ENCODE measurements around the gene CFH. TPM values are rescaled to one million over a fixed set of nuclear protein-coding genes. Genes with fewer than 3 reads are reported as not detected.
"Not testable (repeated sequence)": the region's sequence is repeated elsewhere in the genome, so short reads cannot be mapped to it uniquely, and the experiment has no call there.

The CFH gene
- polyA plus RNA-seq, 1 donor from 2014 or later: not detected

DNA sequence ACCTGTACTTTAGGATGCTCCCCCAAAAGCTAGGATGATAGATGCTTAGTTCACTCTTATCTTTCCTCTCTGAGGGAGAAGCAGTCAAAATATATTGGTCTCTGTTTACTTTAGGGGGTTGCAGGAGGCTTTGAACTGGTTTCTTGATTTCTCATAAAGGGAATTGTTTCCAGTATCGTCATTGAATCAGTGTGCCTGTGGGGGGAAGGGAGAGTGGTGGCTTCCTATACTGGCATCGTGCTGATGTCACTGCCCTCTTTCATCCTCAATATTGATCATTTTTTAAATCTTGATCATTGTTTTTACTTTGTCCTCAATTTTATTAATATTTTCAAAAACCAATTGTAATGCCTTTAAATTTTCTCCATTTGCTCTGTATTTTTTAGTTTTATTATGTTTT, 82.6 kb downstream of the CFH start:
- Histone ChIP-seq H3K9me3 (ENCODE audit: low read length) (no peaks in the 10 kb centered on the region), H3K4me3 (ENCODE audit: low read length) (no peak overlapping the region), H2AFZ (ENCODE audit: low read depth, low read length) (no peak overlapping the region)

GRCh38 chr1:196738730-196739129, 86.9 kb downstream of the CFH start:
- no peaks in the 10 kb centered on the region for H3K36me3 ChIP-seq (ENCODE audit: insufficient read depth, low read length)
- TF ChIP-seq, protein P1, sequence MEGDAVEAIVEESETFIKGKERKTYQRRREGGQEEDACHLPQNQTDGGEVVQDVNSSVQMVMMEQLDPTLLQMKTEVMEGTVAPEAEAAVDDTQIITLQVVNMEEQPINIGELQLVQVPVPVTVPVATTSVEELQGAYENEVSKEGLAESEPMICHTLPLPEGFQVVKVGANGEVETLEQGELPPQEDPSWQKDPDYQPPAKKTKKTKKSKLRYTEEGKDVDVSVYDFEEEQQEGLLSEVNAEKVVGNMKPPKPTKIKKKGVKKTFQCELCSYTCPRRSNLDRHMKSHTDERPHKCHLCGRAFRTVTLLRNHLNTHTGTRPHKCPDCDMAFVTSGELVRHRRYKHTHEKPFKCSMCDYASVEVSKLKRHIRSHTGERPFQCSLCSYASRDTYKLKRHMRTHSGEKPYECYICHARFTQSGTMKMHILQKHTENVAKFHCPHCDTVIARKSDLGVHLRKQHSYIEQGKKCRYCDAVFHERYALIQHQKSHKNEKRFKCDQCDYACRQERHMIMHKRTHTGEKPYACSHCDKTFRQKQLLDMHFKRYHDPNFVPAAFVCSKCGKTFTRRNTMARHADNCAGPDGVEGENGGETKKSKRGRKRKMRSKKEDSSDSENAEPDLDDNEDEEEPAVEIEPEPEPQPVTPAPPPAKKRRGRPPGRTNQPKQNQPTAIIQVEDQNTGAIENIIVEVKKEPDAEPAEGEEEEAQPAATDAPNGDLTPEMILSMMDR (IDR thresholded peaks at IDR 0.05; ENCODE audit: poor library complexity, severe bottlenecking): no peak
- TF ChIP-seq, protein P2, sequence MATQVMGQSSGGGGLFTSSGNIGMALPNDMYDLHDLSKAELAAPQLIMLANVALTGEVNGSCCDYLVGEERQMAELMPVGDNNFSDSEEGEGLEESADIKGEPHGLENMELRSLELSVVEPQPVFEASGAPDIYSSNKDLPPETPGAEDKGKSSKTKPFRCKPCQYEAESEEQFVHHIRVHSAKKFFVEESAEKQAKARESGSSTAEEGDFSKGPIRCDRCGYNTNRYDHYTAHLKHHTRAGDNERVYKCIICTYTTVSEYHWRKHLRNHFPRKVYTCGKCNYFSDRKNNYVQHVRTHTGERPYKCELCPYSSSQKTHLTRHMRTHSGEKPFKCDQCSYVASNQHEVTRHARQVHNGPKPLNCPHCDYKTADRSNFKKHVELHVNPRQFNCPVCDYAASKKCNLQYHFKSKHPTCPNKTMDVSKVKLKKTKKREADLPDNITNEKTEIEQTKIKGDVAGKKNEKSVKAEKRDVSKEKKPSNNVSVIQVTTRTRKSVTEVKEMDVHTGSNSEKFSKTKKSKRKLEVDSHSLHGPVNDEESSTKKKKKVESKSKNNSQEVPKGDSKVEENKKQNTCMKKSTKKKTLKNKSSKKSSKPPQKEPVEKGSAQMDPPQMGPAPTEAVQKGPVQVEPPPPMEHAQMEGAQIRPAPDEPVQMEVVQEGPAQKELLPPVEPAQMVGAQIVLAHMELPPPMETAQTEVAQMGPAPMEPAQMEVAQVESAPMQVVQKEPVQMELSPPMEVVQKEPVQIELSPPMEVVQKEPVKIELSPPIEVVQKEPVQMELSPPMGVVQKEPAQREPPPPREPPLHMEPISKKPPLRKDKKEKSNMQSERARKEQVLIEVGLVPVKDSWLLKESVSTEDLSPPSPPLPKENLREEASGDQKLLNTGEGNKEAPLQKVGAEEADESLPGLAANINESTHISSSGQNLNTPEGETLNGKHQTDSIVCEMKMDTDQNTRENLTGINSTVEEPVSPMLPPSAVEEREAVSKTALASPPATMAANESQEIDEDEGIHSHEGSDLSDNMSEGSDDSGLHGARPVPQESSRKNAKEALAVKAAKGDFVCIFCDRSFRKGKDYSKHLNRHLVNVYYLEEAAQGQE (IDR thresholded peaks at IDR 0.05; ENCODE audit: borderline replicate concordance): no peak
- no peak for TF ChIP-seq RAD21 (conservative IDR thresholded peaks at IDR 0.05)
- TF ChIP-seq EZH2 (IDR thresholded peaks at IDR 0.05; ENCODE audit: borderline replicate concordance, insufficient read depth, low read length, poor library complexity, severe bottlenecking): no peak
- TF ChIP-seq EP300 (conservative IDR thresholded peaks at IDR 0.05; ENCODE audit: poor library complexity, severe bottlenecking): no peak
- no peaks in the 10 kb centered on the region for H3F3A ChIP-seq (ENCODE audit: insufficient read depth, low read length, poor library complexity, severe bottlenecking)
- no peak overlapping the region for H3K9ac ChIP-seq (ENCODE audit: low read length)
- no peak overlapping the region for H2AFZ ChIP-seq (ENCODE audit: low read depth, low read length)
- no peak overlapping the region for H3K4me3 ChIP-seq (ENCODE audit: low read length)
- no peak overlapping the region for H3K4me2 ChIP-seq (ENCODE audit: low read length)
- H3K27ac ChIP-seq (ENCODE audit: low read length): no peak overlapping the region
- H3K9me3 ChIP-seq (ENCODE audit: low read length): no peaks in the 10 kb centered on the region
- H3K9me2 ChIP-seq (ENCODE audit: insufficient read depth, low read length): no peaks in the 10 kb centered on the region
- H3K79me2 ChIP-seq (replicated peaks; ENCODE audit: insufficient read depth, low read length): no peaks in the 10 kb centered on the region
- no peaks in the 10 kb centered on the region for H4K20me1 ChIP-seq (ENCODE audit: insufficient read depth)
- H3K27me3 ChIP-seq (ENCODE audit: insufficient read depth, low read depth, low read length): no peaks in the 10 kb centered on the region

More for the DNA sequence above, 82.6 kb downstream of the CFH start:
- no peaks in the 10 kb centered on the region for H3K27me3 ChIP-seq (ENCODE audit: insufficient read depth, low read depth, low read length)
- H3K79me2 ChIP-seq (replicated peaks; ENCODE audit: insufficient read depth, low read length): no peaks in the 10 kb centered on the region
- H3K36me3 ChIP-seq (ENCODE audit: insufficient read depth, low read length): no peaks in the 10 kb centered on the region
- no peak for TF ChIP-seq TAF1 (IDR thresholded peaks at IDR 0.05; ENCODE audit: low read depth)
- H4K20me1 ChIP-seq (ENCODE audit: insufficient read depth): no peaks in the 10 kb centered on the region
- no peak overlapping the region for H3K4me2 ChIP-seq (ENCODE audit: low read length)
- no peak overlapping the region for H3K27ac ChIP-seq (ENCODE audit: low read length)
- no peaks in the 10 kb centered on the region for H3F3A ChIP-seq (ENCODE audit: insufficient read depth, low read length, poor library complexity, severe bottlenecking)
- no peak overlapping the region for H3K9ac ChIP-seq (ENCODE audit: low read length)
- H3K9me2 ChIP-seq (ENCODE audit: insufficient read depth, low read length): no peaks in the 10 kb centered on the region

GRCh38 chr1:196743244-196743643, 91.4 kb downstream of the CFH start:
- not testable (repeated sequence) for H3K9ac ChIP-seq (ENCODE audit: low read length); H3K36me3 ChIP-seq (ENCODE audit: insufficient read depth, low read length); H3K9me3 ChIP-seq (ENCODE audit: low read length); H4K20me1 ChIP-seq (ENCODE audit: insufficient read depth); H3F3A ChIP-seq (ENCODE audit: insufficient read depth, low read length, poor library complexity, severe bottlenecking); H3K9me2 ChIP-seq (ENCODE audit: insufficient read depth, low read length); H3K27ac ChIP-seq (ENCODE audit: low read length); H2AFZ ChIP-seq (ENCODE audit: low read depth, low read length); H3K4me3 ChIP-seq (ENCODE audit: low read length); H3K79me2 ChIP-seq (replicated peaks; ENCODE audit: insufficient read depth, low read length); H3K4me2 ChIP-seq (ENCODE audit: low read length); H3K27me3 ChIP-seq (ENCODE audit: insufficient read depth, low read depth, low read length)
- TF ChIP-seq, protein P1 (IDR thresholded peaks at IDR 0.05; ENCODE audit: poor library complexity, severe bottlenecking): peak; percentile 46
- TF ChIP-seq SMC3 (conservative IDR thresholded peaks at IDR 0.05; ENCODE audit: poor library complexity): peak; percentile 34

GRCh38 chr1:196765019-196765740, 113.3 kb downstream of the CFH start:
- not testable (repeated sequence) for H3K27me3 ChIP-seq (ENCODE audit: insufficient read depth, low read depth, low read length); H3F3A ChIP-seq (ENCODE audit: insufficient read depth, low read length, poor library complexity, severe bottlenecking); H4K20me1 ChIP-seq (ENCODE audit: insufficient read depth); H3K9me3 ChIP-seq (ENCODE audit: low read length); H3K4me3 ChIP-seq (ENCODE audit: low read length); H3K79me2 ChIP-seq (replicated peaks; ENCODE audit: insufficient read depth, low read length); H3K9ac ChIP-seq (ENCODE audit: low read length); H2AFZ ChIP-seq (ENCODE audit: low read depth, low read length); H3K27ac ChIP-seq (ENCODE audit: low read length); H3K9me2 ChIP-seq (ENCODE audit: insufficient read depth, low read length); H3K4me2 ChIP-seq (ENCODE audit: low read length); H3K36me3 ChIP-seq (ENCODE audit: insufficient read depth, low read length)

All from neural cell (in vitro differentiated cells).